IMR-90 (cell line): ENCODE data around the gene STARD13. TPM values are rescaled to one million over a fixed set of nuclear protein-coding genes. Genes with fewer than 3 reads are reported as not detected.

ENCODE experiments used
- ATAC-seq: fragments of 200-7000 bp; cut with Tn5 transposase; 2 replicates; pipeline ENCODE4 v1.9.1; 2020; ENCODE audit warnings: low read depth, mild to moderate bottlenecking, moderate library complexity
- BruUV-seq: library from RNA; stranded (reverse); fragments of 400-500 nt; replicated peaks from 2 replicates; lab custom pipeline; 2021; lab: Mats Ljungman, UMichigan
- CTCF ChIA-PET: fragments of 300-600 bp; formaldehyde crosslinking; extraction: SDS; loops from one replicate; lab custom pipeline; 2021; ENCODE audit warnings: antibody characterized with exemption; lab: Yijun Ruan, JAX
- POLR2A ChIA-PET: fragments of 300-600 bp; sonication (Branson Sonifier 250); formaldehyde crosslinking; loops from one replicate; lab custom pipeline; 2022; ENCODE audit warnings: antibody characterized with exemption; ENCODE audit not compliant: unreplicated experiment; lab: Charles Lee
- DNase-seq: peaks from one replicate; pipeline ENCODE4 v3.0.0; 2013
- H2AFZ ChIP-seq: replicated peaks from 2 replicates; pipeline ENCODE3; 2013; ENCODE audit warnings: low read length, mild to moderate bottlenecking; ENCODE audit not compliant: poor library complexity
- H2AK5ac ChIP-seq: 2 replicates; pipeline ENCODE4 v1.6.1; 2013; ENCODE audit warnings: low read depth, low read length, inconsistent platforms
- H2AK9ac ChIP-seq: replicated peaks from 2 replicates; pipeline ENCODE3; 2013; ENCODE audit warnings: mild to moderate bottlenecking, low read depth, low read length, moderate library complexity; ENCODE audit not compliant: poor library complexity
- H2BK120ac ChIP-seq: 2 replicates; pipeline ENCODE4 v1.6.1; 2013; ENCODE audit warnings: low read depth, low read length, inconsistent platforms
- H2BK15ac ChIP-seq: 3 replicates; pipeline ENCODE4 v1.6.1; 2013; ENCODE audit warnings: low read depth, low read length, inconsistent platforms
- H2BK20ac ChIP-seq: 2 replicates; pipeline ENCODE4 v1.6.1; 2013; ENCODE audit warnings: low read depth, mild to moderate bottlenecking, inconsistent platforms, low read length, moderate library complexity
- H2BK5ac ChIP-seq: 2 replicates; pipeline ENCODE4 v1.6.1; 2013; ENCODE audit warnings: mild to moderate bottlenecking, low read depth, low read length, inconsistent platforms; ENCODE audit not compliant: poor library complexity, severe bottlenecking
- H3K14ac ChIP-seq: replicated peaks from 2 replicates; pipeline ENCODE4 v1.6.1; 2013; ENCODE audit warnings: low read depth, low read length, inconsistent platforms
- H3K18ac ChIP-seq: 2 replicates; pipeline ENCODE4 v1.6.1; 2013; ENCODE audit warnings: low read depth, low read length, control low read depth
- H3K23ac ChIP-seq: 2 replicates; pipeline ENCODE4 v1.6.1; 2013; ENCODE audit warnings: low read depth, low read length, inconsistent platforms
- H3K27ac ChIP-seq: 2 replicates; pipeline ENCODE4 v1.5.1; 2013; ENCODE audit warnings: mild to moderate bottlenecking, control low read depth, low read length; ENCODE audit not compliant: insufficient read depth
- H3K27me3 ChIP-seq: 2 replicates; pipeline ENCODE4 v1.6.1; 2013; ENCODE audit warnings: low read length; ENCODE audit not compliant: control insufficient read depth, insufficient read depth
- H3K36me3 ChIP-seq: 2 replicates; pipeline ENCODE4 v1.6.1; 2013; ENCODE audit warnings: low read length, mixed read lengths; ENCODE audit not compliant: control insufficient read depth, insufficient read depth
- H3K4ac ChIP-seq: 2 replicates; pipeline ENCODE4 v1.6.1; 2013; ENCODE audit warnings: low read depth, low read length, inconsistent platforms
- H3K4me1 ChIP-seq: 2 replicates; pipeline ENCODE4 v1.6.1; 2013; ENCODE audit warnings: low read length, mixed read lengths; ENCODE audit not compliant: control insufficient read depth, insufficient read depth
- H3K4me2 ChIP-seq: 2 replicates; pipeline ENCODE4 v1.6.1; 2013; ENCODE audit warnings: low read depth, mild to moderate bottlenecking, control low read depth, low read length, moderate library complexity
- H3K4me3 ChIP-seq: 2 replicates; pipeline ENCODE4 v1.5.1; 2013; ENCODE audit warnings: low read depth, mild to moderate bottlenecking, control low read depth, low read length, moderate library complexity; ENCODE audit not compliant: insufficient read depth
- H3K56ac ChIP-seq: 2 replicates; pipeline ENCODE4 v1.6.1; 2013; ENCODE audit warnings: low read length, inconsistent platforms; ENCODE audit not compliant: insufficient read depth; ENCODE audit errors: extremely low read depth
- H3K79me1 ChIP-seq, 2 experiments: 2 replicates each; pipeline ENCODE4 v1.6.1; 2013; ENCODE audit warnings: low read length in 2 of 2, inconsistent platforms in 1 of 2, low read depth in 1 of 2
- H3K9ac ChIP-seq: 2 replicates; pipeline ENCODE4 v1.6.1; 2013; ENCODE audit warnings: low read depth, low read length, control low read depth
- H3K9me1 ChIP-seq: 2 replicates; pipeline ENCODE4 v1.6.1; 2013; ENCODE audit warnings: low read length, inconsistent platforms; ENCODE audit not compliant: insufficient read depth
- H3K9me3 ChIP-seq: 2 replicates; pipeline ENCODE4 v1.6.1; 2013; ENCODE audit warnings: low read length; ENCODE audit not compliant: control insufficient read depth, insufficient read depth
- H4K20me1 ChIP-seq: 2 replicates; pipeline ENCODE4 v1.6.1; 2013; ENCODE audit warnings: low read length, inconsistent platforms; ENCODE audit not compliant: insufficient read depth
- H4K5ac ChIP-seq: 2 replicates; pipeline ENCODE4 v1.6.1; 2013; ENCODE audit warnings: mild to moderate bottlenecking, low read depth, low read length, control low read depth
- H4K8ac ChIP-seq, 2 experiments: 2 replicates each; pipeline ENCODE4 v1.6.1; 2013; ENCODE audit warnings: low read depth in 2 of 2, low read length in 2 of 2, control low read depth in 1 of 2, inconsistent platforms in 1 of 2
- H4K91ac ChIP-seq: 2 replicates; pipeline ENCODE4 v1.6.1; 2013; ENCODE audit warnings: low read depth, low read length, inconsistent platforms; ENCODE audit not compliant: insufficient read depth
- BHLHE40 ChIP-seq: fragments of 150-350 bp; IDR thresholded peaks from 2 replicates; pipeline ENCODE4 v1.6.1; 2016; ENCODE audit warnings: mild to moderate bottlenecking, low read depth, low read length
- CEBPB ChIP-seq: IDR thresholded peaks from 2 replicates; pipeline ENCODE4 v1.6.1; 2012; ENCODE audit warnings: low read depth, low read length, improper control_type of control experiment
- CHD1 ChIP-seq: IDR thresholded peaks from 2 replicates; pipeline ENCODE4 v1.6.1; 2012; ENCODE audit warnings: low read depth, low read length, improper control_type of control experiment
- FOS ChIP-seq: fragments of 150-350 bp; IDR thresholded peaks from 2 replicates; pipeline ENCODE4 v1.6.1; 2016; ENCODE audit warnings: low read depth, low read length
- MAFK ChIP-seq: IDR thresholded peaks from 2 replicates; pipeline ENCODE4 v1.6.1; 2012; ENCODE audit warnings: low read depth, low read length, improper control_type of control experiment
- NFE2L2 ChIP-seq: fragments of 150-350 bp; IDR thresholded peaks from 2 replicates; pipeline ENCODE4 v1.6.1; 2016; ENCODE audit warnings: low read depth, mild to moderate bottlenecking, low read length
- RAD21 ChIP-seq: IDR thresholded peaks from 2 replicates; pipeline ENCODE4 v1.6.1; 2012; ENCODE audit warnings: low read length, improper control_type of control experiment
- SMC3 ChIP-seq: fragments of 150-350 bp; IDR thresholded peaks from 2 replicates; pipeline ENCODE4 v1.6.1; 2016; ENCODE audit warnings: low read depth, mild to moderate bottlenecking, antibody characterized with exemption, low read length, moderate library complexity
- WGBS, 2 experiments: methylation state at CpG; one replicate each; pipeline versions ENCODE4 v1.1.5 to v1.1.7; 2013; ENCODE audit warnings: missing lambda C conversion rate in 2 of 2; ENCODE audit not compliant: insufficient read length in 1 of 2; ENCODE audit errors: extremely low coverage in 2 of 2; 5-methylcytosine and 5-hydroxymethylcytosine counted together
- dilution Hi-C: fragments of 300-500 bp; cut with HindIII; formaldehyde crosslinking; loops from one replicate; pipeline ENCODE4 v1.14.3; 2018; ENCODE audit warnings: low sequenced_read_pairs; ENCODE audit not compliant: unreplicated experiment
- in situ Hi-C: fragments of 300-500 bp; cut with MboI; formaldehyde crosslinking; loops from 3 replicates; pipeline ENCODE4 v1.14.3; 2019; ENCODE audit warnings: low sequenced_read_pairs, inconsistent platforms, mixed read lengths
- intact Hi-C: fragments of 100-400 bp; cut with micrococcal nuclease; formaldehyde crosslinking; loops from 2 replicates; pipeline ENCODE4 v1.10.0; 2022
- polyA plus RNA-seq, 3 experiments: library from polyadenylated mRNA; depleted of rRNA; stranded (reverse); fragments of >200 nt; gene quantifications; 2 replicates each; pipeline ENCODE4 v1.2.3, GENCODE V29; 2012; ENCODE audit warnings: low replicate concordance in 1 of 3
- total RNA-seq: library from RNA; depleted of rRNA; stranded (reverse); fragments of >200 nt; gene quantifications from 2 replicates; pipeline ENCODE4 v1.2.3, GENCODE V29; 2012
- TF ChIP-seq, protein P1 (sequence below): fragments of 150-350 bp; IDR thresholded peaks from 2 replicates; pipeline ENCODE4 v1.6.1; 2017; ENCODE audit warnings: mild to moderate bottlenecking, antibody characterized with exemption, low read length, low read depth

Gene STARD13
- total and polyA plus RNA-seq, 2 of the 4 experiments (the other 2 are of a cell fraction): 23.6 to 46.6 TPM

- Histone ChIP-seq H4K8ac (peak overlapping the region; percentile 89 to 94), H4K91ac (peak overlapping the region; percentile 97), H3K4me2 (peak overlapping the region; percentile 27; the same call in 1 of the 2 replicates), H2BK5ac (peak overlapping the region; percentile 100), H3K4ac (peak overlapping the region; percentile 98), H3K9me1 (peaks cover 6% of the 10 kb centered on the region), H3K36me3 (no peaks in the 10 kb centered on the region), H3K79me1 (peaks cover 18 to 49% of the 10 kb centered on the region in 2 experiments), H3K23ac (peak overlapping the region; percentile 91), H3K4me1 (peaks cover 18% of the 10 kb centered on the region), H2AK5ac (peak overlapping the region; percentile 94), H3K14ac (peak overlapping the region; percentile 97), H4K20me1 (no peaks in the 10 kb centered on the region), H3K9ac (peak overlapping the region; percentile 10), H3K27me3 (no peaks in the 10 kb centered on the region), H3K4me3 (no peak overlapping the region), H3K56ac (peak overlapping the region; percentile 54; the same call in 1 of the 2 replicates), H3K27ac (peak overlapping the region; percentile 96), H3K9me3 (no peaks in the 10 kb centered on the region), H2BK20ac (peak overlapping the region; percentile 97), H2BK120ac (peak overlapping the region; percentile 99), H3K18ac (peak overlapping the region; percentile 97), H2AFZ (peak overlapping the region; percentile 57), H2BK15ac (peak overlapping the region; percentile 79), H2AK9ac (peak overlapping the region; percentile 3), H4K5ac (peak overlapping the region; percentile 100)
- POLR2A ChIA-PET: no interaction called here
- in situ Hi-C loops (no loop called here), intact Hi-C loops (loop anchor here (10.0 kb wide), 1 partner anchor 402 kb away; no protein-coding TSS in a partner anchor), dilution Hi-C loops (no loop called here)
- no peak for ATAC-seq
- no peak for DNase-seq
- no peak for TF ChIP-seq CHD1
- TF ChIP-seq MAFK: no peak
- no peak for TF ChIP-seq NFE2L2
- TF ChIP-seq FOS: no peak
- no peak for TF ChIP-seq RAD21
- TF ChIP-seq CEBPB: no peak
- TF ChIP-seq BHLHE40: no peak
- no peak for TF ChIP-seq SMC3
- TF ChIP-seq, protein P1, sequence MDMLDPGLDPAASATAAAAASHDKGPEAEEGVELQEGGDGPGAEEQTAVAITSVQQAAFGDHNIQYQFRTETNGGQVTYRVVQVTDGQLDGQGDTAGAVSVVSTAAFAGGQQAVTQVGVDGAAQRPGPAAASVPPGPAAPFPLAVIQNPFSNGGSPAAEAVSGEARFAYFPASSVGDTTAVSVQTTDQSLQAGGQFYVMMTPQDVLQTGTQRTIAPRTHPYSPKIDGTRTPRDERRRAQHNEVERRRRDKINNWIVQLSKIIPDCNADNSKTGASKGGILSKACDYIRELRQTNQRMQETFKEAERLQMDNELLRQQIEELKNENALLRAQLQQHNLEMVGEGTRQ: no peak
- CTCF ChIA-PET: no interaction called here
- 96% methylated on average over 3 of the region's 7 CpGs; no CpG with 5 or more reads in 1 of the 2 experiments for WGBS, 2 experiments
- TSS peak; percentile 91 for BruUV-seq
These were observed 37.6 kb upstream of the STARD13 start for GRCh38 chr13:33322965-33323668.
